Measurements from ENCODE around the gene PRKCG. TPM values are rescaled to one million over a fixed set of nuclear protein-coding genes. Genes with fewer than 3 reads are reported as not detected.

Gene PRKCG
- total and polyA plus RNA-seq, 2 of the 8 experiments (the other 6 are each of a cell fraction or from before 2014, with no cell fraction given), result 6.1 to 10.6 TPM

GRCh38 chr19:53904909-53905308, 22.9 kb downstream of the PRKCG start:
- H3K4me3 ChIP-seq (ENCODE audit: extremely low read depth in 1 of 4, insufficient read depth in 2 of 4, low read depth in 3 of 4, low read length in 4 of 4), result no peak overlapping the region
- H3K79me1 ChIP-seq (ENCODE audit: low read depth, low read length), result 0 out of 2 replicates have a peak, but pooled peaks cover 2% of the 10 kb centered on the region
- H4K20me1 ChIP-seq (replicated peaks in 1 of 2; ENCODE audit: control insufficient read depth in 1 of 2, insufficient read depth in 2 of 2, low read length in 2 of 2), result peaks cover 0 to 3% of the 10 kb centered on the region in 2 experiments
- peak overlapping the region in 1 of 2 experiments; percentile 95; a peak in 1 of 4 replicates for H3K4me2 ChIP-seq (ENCODE audit: insufficient read depth in 1 of 2, low read depth in 2 of 2, low read length in 2 of 2)
- H3K56ac ChIP-seq (replicated peaks; ENCODE audit: insufficient read length, low read depth, low read length), result no peak overlapping the region
- no peak overlapping the region for H3K4ac ChIP-seq (replicated peaks; ENCODE audit: insufficient read length, low read depth, low read length)
- WGBS, 2 experiments (ENCODE audit: extremely low coverage in 1 of 2, insufficient coverage in 1 of 2, insufficient read length in 1 of 2, insufficient replicate concordance in 2 of 2, low coverage in 1 of 2, low lambda C conversion rate in 2 of 2, missing lambda C conversion rate in 1 of 2), result 72% methylated on average over 3 of the region's 3 CpGs; no CpG with 5 or more reads in 1 of the 2 experiments
- H3K23me2 ChIP-seq (ENCODE audit: low read depth, low read length), result peaks cover 19% of the 10 kb centered on the region
- peaks cover 0 to 8% (median 2%) of the 10 kb centered on the region in 4 experiments; a peak in 4 of 8 replicates for H3K36me3 ChIP-seq (ENCODE audit: control insufficient read depth in 2 of 4, insufficient read depth in 4 of 4, low read length in 3 of 4)
- no peak for TF ChIP-seq ASH2L (IDR thresholded peaks at IDR 0.05; ENCODE audit: low read length)
- no peak for TF ChIP-seq USF2 (IDR thresholded peaks at IDR 0.05; ENCODE audit: low read length)
- TF ChIP-seq EZH2 (IDR thresholded peaks at IDR 0.05; ENCODE audit: low read depth, low read length, severe bottlenecking), result no peak
- no peak for TF ChIP-seq JUN (IDR thresholded peaks at IDR 0.05; ENCODE audit: low read depth, low read length)
- TF ChIP-seq TAF7 (optimal IDR thresholded peaks at IDR 0.05; ENCODE audit: borderline replicate concordance, low read depth, low read length), result no peak
- TF ChIP-seq EGR1 (IDR thresholded peaks at IDR 0.05; ENCODE audit: borderline replicate concordance, low read depth, low read length), result no peak
- TF ChIP-seq TEAD4 (IDR thresholded peaks at IDR 0.05; ENCODE audit: low read depth, low read length), result no peak
- FAIRE-seq (no peak), DNase-seq (ENCODE audit: low read depth in 1 of 2, low spot score in 2 of 2) (no peak)
- no peak overlapping the region for H2BK120ac ChIP-seq (replicated peaks; ENCODE audit: low read depth, low read length)
- H4K91ac ChIP-seq (replicated peaks; ENCODE audit: insufficient read length, low read length), result no peak overlapping the region
- H3K79me2 ChIP-seq (ENCODE audit: control insufficient read depth in 1 of 2, insufficient read depth in 2 of 2, low read length in 2 of 2), result no peaks in the 10 kb centered on the region
- H4K8ac ChIP-seq (ENCODE audit: extremely low read depth, insufficient read depth, low read length), result no peak overlapping the region
- peaks cover 0 to 14% (median 4%) of the 10 kb centered on the region in 4 experiments; a peak in 5 of 7 replicates for H3K4me1 ChIP-seq (replicated peaks in 1 of 4; ENCODE audit: control insufficient read depth in 3 of 4, insufficient read depth in 4 of 4, low read length in 3 of 4)
- H3K9ac ChIP-seq (replicated peaks in 1 of 4; ENCODE audit: extremely low read depth in 1 of 4, low read depth in 3 of 4, low read length in 3 of 4), result no peak overlapping the region
- H3K27ac ChIP-seq (ENCODE audit: low read depth, low read length), result no peak overlapping the region
- H3K9me3 ChIP-seq (ENCODE audit: insufficient read depth in 2 of 2, low read depth in 1 of 2, low read length in 1 of 2), result no peaks in the 10 kb centered on the region
- no peak overlapping the region for H2BK15ac ChIP-seq (ENCODE audit: low read length)
- CTCF ChIA-PET (ENCODE audit: partially characterized antibody), result interaction anchor here (0.6 to 3.2 kb wide), 10 partner anchors 8 to 125 kb away, joined by 3 to 17 read pairs (median 4); no protein-coding TSS in a partner anchor
- no peak overlapping the region for H2BK20ac ChIP-seq (ENCODE audit: low read length)
- H2BK5ac ChIP-seq (ENCODE audit: low read depth, low read length), result no peak overlapping the region
- H3K27me3 ChIP-seq (replicated peaks in 1 of 4; ENCODE audit: control insufficient read depth in 3 of 4, extremely low read depth in 1 of 4, insufficient read depth in 3 of 4, low read length in 3 of 4), result peaks cover 0 to 17% (median 13%) of the 10 kb centered on the region in 4 experiments; a peak in 5 of 7 replicates
- H2AFZ ChIP-seq (ENCODE audit: low read length), result no peak overlapping the region
- no peak overlapping the region for H3K14ac ChIP-seq (ENCODE audit: insufficient read length)
- POLR2A ChIA-PET (ENCODE audit: partially characterized antibody), result interaction anchor here (0.6 to 1.7 kb wide), 6 partner anchors 26 to 227 kb away, joined by 3 to 6 read pairs (median 3); partner anchors contain the start of gene MYADM
- H2AK5ac ChIP-seq (ENCODE audit: low read depth, low read length), result no peak overlapping the region
- no peak overlapping the region for H3K23ac ChIP-seq (ENCODE audit: insufficient read length)
- no peak overlapping the region for H4K5ac ChIP-seq (ENCODE audit: insufficient read length, low read depth, low read length)
- no peak overlapping the region for H2BK12ac ChIP-seq (ENCODE audit: low read depth, low read length)
- H3K18ac ChIP-seq (ENCODE audit: extremely low read depth, low read length), result no peak overlapping the region
